Liver (tissue), 9 donors: ENCODE results near the gene PRC1. TPM values are rescaled to one million over a fixed set of nuclear protein-coding genes. Genes with fewer than 3 reads are reported as not detected.

Experiments
- DNase-seq: peaks from one replicate; pipeline ENCODE4 v3.0.0-alpha.2; 2017; ENCODE audit warnings: low spot score
- H3K27ac ChIP-seq, 2 donors: one replicate each; pipeline ENCODE4 v1.7.0; 2013; ENCODE audit warnings: inconsistent platforms in 2 of 2, low read length in 2 of 2, control low read depth in 1 of 2, low read depth in 1 of 2, mild to moderate bottlenecking in 1 of 2
- H3K27me3 ChIP-seq, 4 donors: one replicate each; pipeline versions ENCODE4 v1.6.1 to v1.7.0; 2013; ENCODE audit warnings: low read length in 3 of 4, inconsistent platforms in 1 of 4, mild to moderate bottlenecking in 1 of 4, moderate library complexity in 1 of 4; ENCODE audit not compliant: control insufficient read depth in 4 of 4, insufficient read depth in 4 of 4
- H3K36me3 ChIP-seq, 4 donors: one replicate each; pipeline versions ENCODE4 v1.6.1 to v1.7.0; 2013; ENCODE audit warnings: low read length in 3 of 4, mild to moderate bottlenecking in 3 of 4, low read depth in 1 of 4, moderate library complexity in 1 of 4; ENCODE audit not compliant: control insufficient read depth in 4 of 4, insufficient read depth in 3 of 4
- H3K4me1 ChIP-seq, 4 donors: one replicate each; pipeline versions ENCODE4 v1.6.1 to v1.7.0; 2013; ENCODE audit warnings: low read length in 3 of 4, mild to moderate bottlenecking in 3 of 4, moderate library complexity in 1 of 4; ENCODE audit not compliant: control insufficient read depth in 4 of 4, insufficient read depth in 4 of 4
- H3K4me3 ChIP-seq, 3 donors: one replicate each; pipeline versions ENCODE4 v1.6.1 to v1.7.0; 2013; ENCODE audit warnings: low read length in 3 of 3, control low read depth in 1 of 3, low read depth in 1 of 3, mild to moderate bottlenecking in 1 of 3
- H3K9ac ChIP-seq, 2 donors: one replicate each; pipeline ENCODE4 v1.7.0; 2013; ENCODE audit warnings: low read length in 2 of 2, mild to moderate bottlenecking in 2 of 2, moderate library complexity in 2 of 2, control low read depth in 1 of 2, low read depth in 1 of 2
- H3K9me3 ChIP-seq, 4 donors: one replicate each; pipeline versions ENCODE4 v1.6.1 to v1.7.0; 2013; ENCODE audit warnings: low read length in 3 of 4; ENCODE audit not compliant: control insufficient read depth in 4 of 4
- EGR1 ChIP-seq, 2 donors: IDR thresholded peaks; 2 replicates each; pipeline ENCODE4 v1.6.1; 2016 to 2018; ENCODE audit warnings: antibody characterized with exemption in 2 of 2, low read depth in 2 of 2
- FOXA1 ChIP-seq: IDR thresholded peaks from 2 replicates; pipeline ENCODE4 v1.6.1; 2016; ENCODE audit warnings: antibody characterized with exemption
- FOXA2 ChIP-seq: IDR thresholded peaks from 2 replicates; pipeline ENCODE4 v1.6.1; 2016; ENCODE audit warnings: antibody characterized with exemption
- GABPA ChIP-seq, 2 donors: IDR thresholded peaks in 1 of 2; conservative IDR thresholded peaks in 1 of 2; 2 replicates each; pipeline ENCODE4 v1.6.1; 2016; ENCODE audit warnings: antibody characterized with exemption in 2 of 2, mild to moderate bottlenecking in 1 of 2, moderate library complexity in 1 of 2
- HNF4A ChIP-seq, 2 donors: conservative IDR thresholded peaks; 2 replicates each; pipeline ENCODE4 v1.6.1; 2016; ENCODE audit warnings: antibody characterized with exemption in 2 of 2, mild to moderate bottlenecking in 2 of 2
- HNF4G ChIP-seq: IDR thresholded peaks from 2 replicates; pipeline ENCODE4 v1.6.1; 2016; ENCODE audit warnings: antibody characterized with exemption
- JUND ChIP-seq, 2 donors: IDR thresholded peaks; 2 replicates each; pipeline ENCODE4 v1.6.1; 2016; ENCODE audit warnings: antibody characterized with exemption in 2 of 2
- NR2F2 ChIP-seq: IDR thresholded peaks from 2 replicates; pipeline ENCODE4 v1.6.1; 2016; ENCODE audit warnings: antibody characterized with exemption
- RAD21 ChIP-seq, 2 donors: IDR thresholded peaks; 2 replicates each; pipeline ENCODE4 v1.6.1; 2016; ENCODE audit warnings: antibody characterized with exemption in 2 of 2, mild to moderate bottlenecking in 2 of 2
- RXRA ChIP-seq, 2 donors: IDR thresholded peaks; 2 replicates each; pipeline ENCODE4 v1.6.1; 2017 to 2018; ENCODE audit warnings: antibody characterized with exemption in 2 of 2, mild to moderate bottlenecking in 1 of 2
- TAF1 ChIP-seq: conservative IDR thresholded peaks from 2 replicates; pipeline ENCODE4 v1.6.1; 2016; ENCODE audit warnings: antibody characterized with exemption, mild to moderate bottlenecking
- WGBS: extraction: QIAGEN DNeasy Blood & Tissue Kit; methylation state at CpG from one replicate; pipeline ENCODE4 v1.1.7; 2013; 5-methylcytosine and 5-hydroxymethylcytosine counted together
- polyA plus RNA-seq, 2 donors: library from polyadenylated mRNA; stranded (reverse) in 1 of 2; unstranded in 1 of 2; fragments of 200-250 nt in 1 of 2; fragments of >200 nt in 1 of 2; fragmentation: Nextera tagmentation in 1 of 2; extraction: Ambion mirVana in 1 of 2; gene quantifications; one replicate each; pipeline versions ENCODE4 v1.2.1 to v1.2.3, GENCODE V29; 2013 to 2015
- total RNA-seq, 2 donors: library from RNA; depleted of rRNA; stranded (reverse); fragments of >200 nt; gene quantifications; one replicate each; pipeline ENCODE4 v1.2.3, GENCODE V29; 2014
- TF ChIP-seq, protein P1 (sequence below): IDR thresholded peaks from 2 replicates; pipeline ENCODE4 v1.6.1; 2016; ENCODE audit warnings: antibody characterized with exemption
- TF ChIP-seq, protein P2 (sequence below): fragments of 150-350 bp; IDR thresholded peaks from 2 replicates; pipeline ENCODE4 v1.5.1; 2017; ENCODE audit warnings: improper control_type of control experiment, low read depth, low read length; ENCODE audit not compliant: missing input control
- TF ChIP-seq, protein P3 (sequence below): IDR thresholded peaks from 2 replicates; pipeline ENCODE4 v1.6.1; 2016; ENCODE audit warnings: antibody characterized with exemption
- TF ChIP-seq, protein P4 (sequence below): IDR thresholded peaks from 2 replicates; pipeline ENCODE4 v1.6.1; 2016; ENCODE audit warnings: antibody characterized with exemption
- TF ChIP-seq, protein P5 (sequence below): IDR thresholded peaks from 2 replicates; pipeline ENCODE4 v1.6.1; 2016; ENCODE audit warnings: antibody characterized with exemption, mild to moderate bottlenecking
- donor health status: healthy.
- donor health status: healthy.
- donor health status: healthy.
- donor health status: healthy.
- donor health status: healthy.

PRC1 gene
- total and polyA plus RNA-seq, 4 donors, result 2.1 to 128 (median 5.6) TPM

DNA sequence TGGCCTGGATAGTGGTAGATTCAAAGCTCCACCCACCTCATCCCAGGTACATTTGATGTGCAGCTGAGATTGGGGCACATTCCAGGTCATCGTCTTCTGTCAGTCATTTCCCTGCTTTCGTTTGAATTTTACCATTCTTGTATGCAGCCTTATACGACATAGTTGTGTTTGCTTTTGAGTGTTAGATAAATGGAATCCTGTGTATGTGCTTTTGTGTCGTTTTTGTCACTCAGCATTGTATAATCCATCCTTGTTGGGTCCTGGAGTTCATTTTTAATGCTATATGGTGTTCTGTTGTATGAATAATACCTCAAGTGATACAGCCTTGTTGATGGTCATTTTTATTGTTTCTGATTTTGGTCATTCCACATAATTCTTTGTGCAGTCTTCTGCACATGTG lies 32.3 kb downstream of the PRC1 start:
- H3K27me3 ChIP-seq, result no peaks in the 10 kb centered on the region
- DNase-seq, result no peak
- no peak for TF ChIP-seq EGR1 (IDR thresholded peaks at IDR 0.05; ENCODE audit: low read depth in 2 of 2)
- TF ChIP-seq RAD21 (IDR thresholded peaks at IDR 0.05), result no peak
- TF ChIP-seq, protein P1, sequence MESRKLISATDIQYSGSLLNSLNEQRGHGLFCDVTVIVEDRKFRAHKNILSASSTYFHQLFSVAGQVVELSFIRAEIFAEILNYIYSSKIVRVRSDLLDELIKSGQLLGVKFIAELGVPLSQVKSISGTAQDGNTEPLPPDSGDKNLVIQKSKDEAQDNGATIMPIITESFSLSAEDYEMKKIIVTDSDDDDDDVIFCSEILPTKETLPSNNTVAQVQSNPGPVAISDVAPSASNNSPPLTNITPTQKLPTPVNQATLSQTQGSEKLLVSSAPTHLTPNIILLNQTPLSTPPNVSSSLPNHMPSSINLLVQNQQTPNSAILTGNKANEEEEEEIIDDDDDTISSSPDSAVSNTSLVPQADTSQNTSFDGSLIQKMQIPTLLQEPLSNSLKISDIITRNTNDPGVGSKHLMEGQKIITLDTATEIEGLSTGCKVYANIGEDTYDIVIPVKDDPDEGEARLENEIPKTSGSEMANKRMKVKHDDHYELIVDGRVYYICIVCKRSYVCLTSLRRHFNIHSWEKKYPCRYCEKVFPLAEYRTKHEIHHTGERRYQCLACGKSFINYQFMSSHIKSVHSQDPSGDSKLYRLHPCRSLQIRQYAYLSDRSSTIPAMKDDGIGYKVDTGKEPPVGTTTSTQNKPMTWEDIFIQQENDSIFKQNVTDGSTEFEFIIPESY, result no peak
- TF ChIP-seq, protein P2, sequence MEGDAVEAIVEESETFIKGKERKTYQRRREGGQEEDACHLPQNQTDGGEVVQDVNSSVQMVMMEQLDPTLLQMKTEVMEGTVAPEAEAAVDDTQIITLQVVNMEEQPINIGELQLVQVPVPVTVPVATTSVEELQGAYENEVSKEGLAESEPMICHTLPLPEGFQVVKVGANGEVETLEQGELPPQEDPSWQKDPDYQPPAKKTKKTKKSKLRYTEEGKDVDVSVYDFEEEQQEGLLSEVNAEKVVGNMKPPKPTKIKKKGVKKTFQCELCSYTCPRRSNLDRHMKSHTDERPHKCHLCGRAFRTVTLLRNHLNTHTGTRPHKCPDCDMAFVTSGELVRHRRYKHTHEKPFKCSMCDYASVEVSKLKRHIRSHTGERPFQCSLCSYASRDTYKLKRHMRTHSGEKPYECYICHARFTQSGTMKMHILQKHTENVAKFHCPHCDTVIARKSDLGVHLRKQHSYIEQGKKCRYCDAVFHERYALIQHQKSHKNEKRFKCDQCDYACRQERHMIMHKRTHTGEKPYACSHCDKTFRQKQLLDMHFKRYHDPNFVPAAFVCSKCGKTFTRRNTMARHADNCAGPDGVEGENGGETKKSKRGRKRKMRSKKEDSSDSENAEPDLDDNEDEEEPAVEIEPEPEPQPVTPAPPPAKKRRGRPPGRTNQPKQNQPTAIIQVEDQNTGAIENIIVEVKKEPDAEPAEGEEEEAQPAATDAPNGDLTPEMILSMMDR, result no peak
- no peak for TF ChIP-seq NR2F2
- no peak for TF ChIP-seq FOXA1
- no peak for TF ChIP-seq TAF1
- TF ChIP-seq JUND (IDR thresholded peaks at IDR 0.05), result no peak
- TF ChIP-seq RXRA (IDR thresholded peaks at IDR 0.05), result no peak
- no peak for TF ChIP-seq GABPA (IDR thresholded peaks at IDR 0.05 in 1 of 2, conservative IDR thresholded peaks at IDR 0.05 in 1 of 2)
- no peak for TF ChIP-seq HNF4G
- no peak for TF ChIP-seq FOXA2
- TF ChIP-seq HNF4A (conservative IDR thresholded peaks at IDR 0.05), result no peak
- TF ChIP-seq, protein P3, sequence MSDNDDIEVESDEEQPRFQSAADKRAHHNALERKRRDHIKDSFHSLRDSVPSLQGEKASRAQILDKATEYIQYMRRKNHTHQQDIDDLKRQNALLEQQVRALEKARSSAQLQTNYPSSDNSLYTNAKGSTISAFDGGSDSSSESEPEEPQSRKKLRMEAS, result no peak
- TF ChIP-seq, protein P4, sequence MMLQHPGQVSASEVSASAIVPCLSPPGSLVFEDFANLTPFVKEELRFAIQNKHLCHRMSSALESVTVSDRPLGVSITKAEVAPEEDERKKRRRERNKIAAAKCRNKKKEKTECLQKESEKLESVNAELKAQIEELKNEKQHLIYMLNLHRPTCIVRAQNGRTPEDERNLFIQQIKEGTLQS, result no peak
- TF ChIP-seq, protein P5, sequence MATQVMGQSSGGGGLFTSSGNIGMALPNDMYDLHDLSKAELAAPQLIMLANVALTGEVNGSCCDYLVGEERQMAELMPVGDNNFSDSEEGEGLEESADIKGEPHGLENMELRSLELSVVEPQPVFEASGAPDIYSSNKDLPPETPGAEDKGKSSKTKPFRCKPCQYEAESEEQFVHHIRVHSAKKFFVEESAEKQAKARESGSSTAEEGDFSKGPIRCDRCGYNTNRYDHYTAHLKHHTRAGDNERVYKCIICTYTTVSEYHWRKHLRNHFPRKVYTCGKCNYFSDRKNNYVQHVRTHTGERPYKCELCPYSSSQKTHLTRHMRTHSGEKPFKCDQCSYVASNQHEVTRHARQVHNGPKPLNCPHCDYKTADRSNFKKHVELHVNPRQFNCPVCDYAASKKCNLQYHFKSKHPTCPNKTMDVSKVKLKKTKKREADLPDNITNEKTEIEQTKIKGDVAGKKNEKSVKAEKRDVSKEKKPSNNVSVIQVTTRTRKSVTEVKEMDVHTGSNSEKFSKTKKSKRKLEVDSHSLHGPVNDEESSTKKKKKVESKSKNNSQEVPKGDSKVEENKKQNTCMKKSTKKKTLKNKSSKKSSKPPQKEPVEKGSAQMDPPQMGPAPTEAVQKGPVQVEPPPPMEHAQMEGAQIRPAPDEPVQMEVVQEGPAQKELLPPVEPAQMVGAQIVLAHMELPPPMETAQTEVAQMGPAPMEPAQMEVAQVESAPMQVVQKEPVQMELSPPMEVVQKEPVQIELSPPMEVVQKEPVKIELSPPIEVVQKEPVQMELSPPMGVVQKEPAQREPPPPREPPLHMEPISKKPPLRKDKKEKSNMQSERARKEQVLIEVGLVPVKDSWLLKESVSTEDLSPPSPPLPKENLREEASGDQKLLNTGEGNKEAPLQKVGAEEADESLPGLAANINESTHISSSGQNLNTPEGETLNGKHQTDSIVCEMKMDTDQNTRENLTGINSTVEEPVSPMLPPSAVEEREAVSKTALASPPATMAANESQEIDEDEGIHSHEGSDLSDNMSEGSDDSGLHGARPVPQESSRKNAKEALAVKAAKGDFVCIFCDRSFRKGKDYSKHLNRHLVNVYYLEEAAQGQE, result no peak
- H3K4me1 ChIP-seq, result peaks cover 0 to 8% (median 0%) of the 10 kb centered on the region in 4 donors
- no peak overlapping the region for H3K9ac ChIP-seq
- H3K27ac ChIP-seq, result no peak overlapping the region
- 92% methylated on average over 4 of the region's 4 CpGs for WGBS
- H3K9me3 ChIP-seq, result no peaks in the 10 kb centered on the region
- no peak overlapping the region for H3K4me3 ChIP-seq
- H3K36me3 ChIP-seq, result peaks cover 2 to 30% (median 10%) of the 10 kb centered on the region in 4 donors
